ENCODE data around the gene ZFYVE28.

The ZFYVE28 gene

DNA sequence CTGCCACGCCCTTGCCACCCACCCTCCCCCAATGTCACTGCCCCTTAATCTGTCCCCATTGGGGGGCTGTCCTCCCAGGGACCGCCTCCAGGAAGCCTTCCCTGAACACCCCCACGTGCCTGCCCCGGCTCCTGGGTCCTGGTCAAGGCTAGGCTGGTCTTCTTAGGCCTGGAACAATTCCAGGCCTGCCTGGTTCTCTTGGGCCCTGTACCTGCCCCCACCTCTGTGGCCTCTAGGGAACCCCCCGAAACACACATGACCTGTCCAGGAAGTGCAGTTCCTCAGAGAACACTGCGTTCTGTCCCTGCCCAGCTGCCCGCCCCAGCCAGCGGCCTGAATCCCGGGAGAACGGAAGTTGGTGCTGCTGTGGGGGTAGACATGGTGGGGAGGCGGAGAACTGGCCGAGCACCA, 161.7 kb downstream of the ZFYVE28 start:
- Mint-ChIP-seq H3K27ac (no peak overlapping the region), H3K4me3 (no peak overlapping the region), H3K4me1 (peaks cover 10% of the 10 kb centered on the region), H3K27me3 (no peaks in the 10 kb centered on the region), H3K36me3 (no peaks in the 10 kb centered on the region), H3K9me3 (no peaks in the 10 kb centered on the region)

DNA sequence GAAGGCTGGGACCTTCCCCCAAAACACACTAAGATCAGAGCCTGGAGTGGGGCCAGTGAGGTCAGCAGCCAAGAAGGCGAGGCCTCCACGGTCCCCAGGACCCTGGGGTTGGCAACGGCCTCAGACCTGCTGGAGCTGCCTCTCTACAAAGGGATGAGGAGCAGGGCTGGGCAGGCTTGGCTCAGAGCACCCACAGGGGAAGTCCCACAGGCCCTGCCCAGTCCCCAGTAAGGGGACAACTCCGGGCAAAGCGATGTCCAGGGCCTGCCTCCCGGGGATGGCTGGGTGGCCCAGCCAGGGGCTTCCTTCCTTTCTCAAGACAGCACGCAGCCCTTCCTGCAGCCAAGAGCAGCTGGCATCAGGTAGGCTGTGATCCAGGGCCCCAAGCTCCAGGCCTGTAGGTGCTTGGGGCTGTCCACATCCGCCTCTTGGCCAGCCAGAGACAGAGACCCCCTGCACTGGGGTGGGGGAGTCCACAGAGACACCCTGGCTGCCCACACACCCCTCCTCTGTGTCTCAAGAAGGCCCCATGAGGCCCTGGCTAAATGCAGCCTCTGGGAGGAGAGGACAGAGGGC, 162.2 kb downstream of the ZFYVE28 start:
- H3K36me3 Mint-ChIP-seq: no peaks in the 10 kb centered on the region
- H3K4me3 Mint-ChIP-seq: no peak overlapping the region
- H3K27ac Mint-ChIP-seq: no peak overlapping the region
- no peaks in the 10 kb centered on the region for H3K9me3 Mint-ChIP-seq
- H3K4me1 Mint-ChIP-seq: peaks cover 10% of the 10 kb centered on the region
- H3K27me3 Mint-ChIP-seq: no peaks in the 10 kb centered on the region

DNA sequence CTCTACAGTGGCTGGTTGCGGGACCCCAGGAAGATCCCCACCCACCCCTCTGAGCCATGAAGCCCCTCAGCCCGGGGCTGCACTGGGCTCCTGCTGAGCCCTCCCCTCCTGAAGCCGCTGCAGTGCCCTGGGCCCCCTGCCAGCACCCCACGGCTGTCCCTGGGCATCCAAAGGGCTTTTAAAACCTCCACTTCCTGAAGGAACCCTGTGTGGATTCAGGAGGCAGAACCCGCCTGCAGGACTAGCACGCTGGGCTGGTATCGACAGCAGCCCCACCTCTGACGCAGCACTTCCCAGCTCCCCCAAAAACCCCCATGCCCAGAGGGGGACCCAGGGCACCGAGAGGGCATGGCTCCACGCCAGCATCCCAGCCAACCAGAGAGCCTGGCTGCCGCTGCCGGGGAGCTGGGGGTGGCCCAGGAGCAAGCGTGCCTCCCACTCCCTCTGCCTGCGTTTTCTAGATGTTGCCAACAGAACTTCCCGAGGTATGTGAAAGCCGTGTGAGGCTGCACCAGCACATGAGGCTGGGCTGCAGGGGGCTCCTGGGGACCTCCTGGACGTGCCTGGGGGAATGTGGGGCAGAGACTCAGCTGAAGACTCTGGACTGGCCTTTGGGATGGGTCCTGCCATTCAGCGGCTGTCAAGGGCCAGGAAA, 162.8 kb downstream of the ZFYVE28 start:
- no peak overlapping the region for H3K4me3 Mint-ChIP-seq
- no peaks in the 10 kb centered on the region for H3K27me3 Mint-ChIP-seq
- peaks cover 10% of the 10 kb centered on the region for H3K4me1 Mint-ChIP-seq
- no peaks in the 10 kb centered on the region for H3K36me3 Mint-ChIP-seq
- no peak overlapping the region for H3K27ac Mint-ChIP-seq
- no peaks in the 10 kb centered on the region for H3K9me3 Mint-ChIP-seq

DNA sequence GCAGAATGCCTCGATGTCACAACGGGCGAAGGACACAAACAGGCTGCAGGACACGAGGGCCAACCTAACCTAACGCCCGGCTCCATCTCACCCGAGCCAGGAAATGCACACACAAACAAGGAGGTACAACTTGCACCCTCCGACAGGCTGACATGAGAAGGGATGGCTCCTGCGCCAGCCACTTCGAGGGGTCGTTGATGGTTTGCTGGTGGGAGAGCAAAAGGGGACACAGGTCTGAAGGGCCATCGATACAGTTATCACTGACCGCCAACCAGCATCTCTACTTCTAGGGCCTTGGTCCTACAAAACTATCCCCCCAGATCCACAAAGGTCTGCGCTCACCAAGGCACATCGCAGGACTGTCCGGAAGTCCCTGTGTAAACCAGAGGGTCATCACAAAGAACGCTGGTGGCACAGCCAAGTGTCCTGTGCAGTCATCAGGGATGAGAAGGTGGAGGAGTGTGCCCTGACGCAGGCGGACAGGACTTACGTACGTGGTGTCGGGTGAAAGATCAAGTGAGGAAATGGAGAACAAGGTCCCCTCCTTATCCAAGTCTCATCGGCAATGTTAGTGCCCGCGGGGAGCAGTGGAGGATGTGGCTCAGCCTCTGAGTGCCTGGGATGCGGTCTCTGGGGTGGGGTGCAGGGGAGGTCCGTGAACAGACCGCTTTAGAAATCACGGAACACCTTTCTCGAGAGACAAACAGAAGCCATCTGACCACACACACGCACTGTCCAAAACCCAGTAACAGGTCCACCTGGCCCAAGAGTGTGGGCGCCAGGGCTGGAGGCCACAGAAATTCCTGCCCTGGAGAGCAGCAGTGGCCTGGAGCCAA, 163.6 kb downstream of the ZFYVE28 start:
- H3K9me3 Mint-ChIP-seq: no peaks in the 10 kb centered on the region
- no peak overlapping the region for H3K27ac Mint-ChIP-seq
- H3K36me3 Mint-ChIP-seq: no peaks in the 10 kb centered on the region
- H3K4me1 Mint-ChIP-seq: peaks cover 6% of the 10 kb centered on the region
- H3K4me3 Mint-ChIP-seq: no peak overlapping the region
- H3K27me3 Mint-ChIP-seq: no peaks in the 10 kb centered on the region

DNA sequence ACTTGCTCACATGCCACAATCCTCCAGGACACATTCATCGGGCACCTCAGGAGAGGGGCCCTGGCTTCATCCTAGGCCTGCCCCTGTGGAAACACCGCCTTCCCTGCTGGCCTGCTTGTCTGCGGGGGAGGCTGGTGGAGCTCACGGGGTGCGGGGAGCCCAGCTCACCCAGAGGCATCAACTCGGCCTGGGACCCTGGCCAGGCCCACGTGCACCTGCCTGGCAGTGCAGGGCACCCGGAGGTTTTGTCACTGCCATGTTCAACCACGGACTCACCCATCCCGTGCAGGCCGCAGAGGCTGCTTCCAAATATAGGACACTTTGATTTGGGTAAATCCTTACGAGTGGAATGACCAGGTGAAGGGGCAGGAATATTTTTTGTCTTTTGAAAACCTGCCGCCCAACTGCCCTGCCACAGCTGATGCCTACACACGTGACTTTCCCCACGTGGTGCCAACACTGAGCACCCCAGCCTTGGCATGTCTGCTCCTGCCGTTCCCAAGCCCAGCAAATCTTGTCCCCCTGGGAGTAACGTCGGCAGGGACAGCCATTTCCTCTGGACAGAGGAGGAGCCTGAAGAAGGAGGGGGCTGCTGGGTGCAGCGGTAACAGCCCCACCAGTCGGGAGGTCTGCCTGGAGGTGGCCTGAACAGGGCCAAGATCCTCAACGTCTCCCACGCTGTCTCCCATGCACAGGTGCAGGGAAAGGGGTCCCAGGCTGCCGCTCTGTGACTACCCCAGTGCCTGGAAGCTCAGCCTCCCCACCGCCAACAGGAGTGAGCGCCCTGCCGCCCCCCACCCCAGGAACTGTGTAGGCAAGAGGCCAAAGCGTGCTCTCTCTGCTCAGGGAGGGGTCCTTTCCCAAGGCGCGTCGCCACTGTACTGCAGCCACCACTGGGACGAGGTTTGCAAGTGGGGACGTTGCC, 165.0 kb downstream of the ZFYVE28 start:
- no peaks in the 10 kb centered on the region for H3K9me3 Mint-ChIP-seq
- H3K27ac Mint-ChIP-seq: no peak overlapping the region
- H3K27me3 Mint-ChIP-seq: no peaks in the 10 kb centered on the region
- no peaks in the 10 kb centered on the region for H3K36me3 Mint-ChIP-seq
- peaks cover 6% of the 10 kb centered on the region for H3K4me1 Mint-ChIP-seq
- no peak overlapping the region for H3K4me3 Mint-ChIP-seq

DNA sequence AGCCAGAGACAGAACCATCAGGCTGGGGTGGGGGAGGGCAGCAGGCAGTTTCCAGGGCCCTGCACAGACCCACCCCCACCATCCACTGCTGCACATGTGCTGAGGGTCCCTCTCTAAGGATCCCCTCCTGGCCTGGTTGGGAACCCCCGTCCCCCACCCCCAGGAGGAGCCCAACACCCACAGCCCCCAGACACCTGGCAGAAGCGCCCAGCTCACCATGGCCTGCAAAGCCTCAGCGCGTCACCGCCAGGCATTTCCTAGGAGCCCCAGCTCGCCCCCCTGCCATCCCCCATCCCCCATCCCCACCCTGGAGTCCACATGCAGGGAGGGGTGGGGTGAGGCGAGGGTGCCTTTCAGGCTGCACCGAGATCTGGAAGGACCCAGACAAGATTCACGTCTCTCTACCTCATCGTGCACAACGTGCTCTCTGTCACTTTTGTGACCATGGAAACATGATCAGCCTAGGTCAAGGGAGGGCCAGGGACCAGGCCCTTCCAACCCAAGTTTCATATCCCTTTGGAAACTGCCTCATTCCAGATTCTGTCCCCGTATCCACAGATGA, 165.8 kb downstream of the ZFYVE28 start:
- H3K4me1 Mint-ChIP-seq: peaks cover 6% of the 10 kb centered on the region

DNA sequence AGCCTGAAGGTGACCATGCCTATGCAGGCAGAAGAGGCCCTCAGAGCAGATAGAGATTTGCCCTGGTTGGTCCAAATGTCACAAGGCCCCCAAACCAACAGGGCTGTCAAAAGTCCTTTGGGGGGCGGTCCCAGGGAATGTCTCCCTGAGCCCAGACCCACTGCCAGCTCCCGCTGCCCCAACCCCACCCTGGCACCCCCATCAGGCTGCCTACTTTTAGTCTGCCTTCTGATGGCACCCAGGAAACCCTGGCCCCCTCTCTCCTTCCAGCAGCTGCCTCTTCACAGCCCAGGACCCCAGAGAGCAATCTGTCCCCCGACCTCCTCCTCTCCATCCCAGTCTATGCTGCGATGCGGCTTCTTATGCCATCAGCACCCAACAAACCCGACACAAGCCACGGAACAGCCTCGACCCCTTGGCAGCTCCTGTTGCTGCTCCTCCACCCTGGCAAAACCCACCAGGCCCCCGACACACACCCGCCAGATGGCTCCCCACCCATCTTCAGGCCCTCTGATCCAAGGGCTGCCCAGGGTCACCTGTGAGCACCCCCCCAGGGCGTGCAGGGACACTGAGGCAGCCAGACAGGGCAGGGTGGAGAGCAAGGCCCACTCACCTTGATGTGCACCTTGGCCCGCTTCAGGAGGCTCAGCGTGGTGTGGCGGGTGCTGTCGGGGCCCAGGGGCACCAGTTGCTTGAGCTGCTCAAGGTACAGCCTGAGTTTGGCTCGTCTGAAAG, 166.5 kb downstream of the ZFYVE28 start:
- no peaks in the 10 kb centered on the region for H3K36me3 Mint-ChIP-seq

More for the DNA sequence above, 165.8 kb downstream of the ZFYVE28 start:
- no peaks in the 10 kb centered on the region for H3K36me3 Mint-ChIP-seq
- H3K27me3 Mint-ChIP-seq: no peaks in the 10 kb centered on the region
- no peaks in the 10 kb centered on the region for H3K9me3 Mint-ChIP-seq
- no peak overlapping the region for H3K4me3 Mint-ChIP-seq
- no peak overlapping the region for H3K27ac Mint-ChIP-seq

DNA sequence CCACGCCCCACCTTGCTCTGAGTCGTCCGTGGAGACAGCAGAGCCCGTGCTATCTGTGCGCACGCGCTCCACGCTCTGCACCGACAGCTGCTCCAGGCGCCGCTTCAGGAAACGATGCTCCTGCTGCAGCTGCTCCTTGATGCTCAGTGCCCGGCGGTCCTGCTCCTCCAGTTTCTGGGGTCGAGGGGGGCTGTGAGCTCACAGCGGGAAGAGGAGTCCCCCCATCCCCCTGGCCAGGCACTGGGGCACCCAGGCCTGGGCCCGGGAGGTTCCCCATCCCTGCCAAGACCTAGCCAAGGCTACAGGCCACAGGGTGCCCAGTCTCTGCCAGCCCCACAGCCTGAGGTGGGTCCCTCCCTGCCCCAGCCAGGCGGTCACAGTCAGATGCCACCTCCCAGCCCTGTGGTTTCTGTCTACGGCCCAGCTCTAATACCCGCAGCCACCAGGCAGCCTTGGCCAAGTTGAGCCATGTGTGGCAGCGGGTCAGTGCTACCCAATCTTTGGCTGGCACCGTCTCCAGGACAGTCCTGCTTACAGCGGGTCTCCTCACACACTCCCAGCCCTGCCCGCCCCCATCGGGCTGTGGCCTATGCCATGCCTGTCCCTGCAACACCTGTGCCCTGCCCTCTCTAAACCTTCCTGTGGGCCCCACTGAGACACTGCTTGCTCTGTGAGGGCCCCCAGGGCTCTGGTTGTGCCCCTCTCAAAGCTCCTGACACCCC, 167.2 kb downstream of the ZFYVE28 start:
- Mint-ChIP-seq H3K4me1 (peaks cover 6% of the 10 kb centered on the region), H3K9me3 (no peaks in the 10 kb centered on the region), H3K27ac (peak overlapping the region; percentile 12), H3K27me3 (no peaks in the 10 kb centered on the region), H3K36me3 (no peaks in the 10 kb centered on the region), H3K4me3 (no peak overlapping the region)

More for the DNA sequence above, 166.5 kb downstream of the ZFYVE28 start:
- H3K27ac Mint-ChIP-seq: peak overlapping the region; percentile 12
- no peaks in the 10 kb centered on the region for H3K27me3 Mint-ChIP-seq
- H3K9me3 Mint-ChIP-seq: no peaks in the 10 kb centered on the region
- peaks cover 6% of the 10 kb centered on the region for H3K4me1 Mint-ChIP-seq
- H3K4me3 Mint-ChIP-seq: no peak overlapping the region

DNA sequence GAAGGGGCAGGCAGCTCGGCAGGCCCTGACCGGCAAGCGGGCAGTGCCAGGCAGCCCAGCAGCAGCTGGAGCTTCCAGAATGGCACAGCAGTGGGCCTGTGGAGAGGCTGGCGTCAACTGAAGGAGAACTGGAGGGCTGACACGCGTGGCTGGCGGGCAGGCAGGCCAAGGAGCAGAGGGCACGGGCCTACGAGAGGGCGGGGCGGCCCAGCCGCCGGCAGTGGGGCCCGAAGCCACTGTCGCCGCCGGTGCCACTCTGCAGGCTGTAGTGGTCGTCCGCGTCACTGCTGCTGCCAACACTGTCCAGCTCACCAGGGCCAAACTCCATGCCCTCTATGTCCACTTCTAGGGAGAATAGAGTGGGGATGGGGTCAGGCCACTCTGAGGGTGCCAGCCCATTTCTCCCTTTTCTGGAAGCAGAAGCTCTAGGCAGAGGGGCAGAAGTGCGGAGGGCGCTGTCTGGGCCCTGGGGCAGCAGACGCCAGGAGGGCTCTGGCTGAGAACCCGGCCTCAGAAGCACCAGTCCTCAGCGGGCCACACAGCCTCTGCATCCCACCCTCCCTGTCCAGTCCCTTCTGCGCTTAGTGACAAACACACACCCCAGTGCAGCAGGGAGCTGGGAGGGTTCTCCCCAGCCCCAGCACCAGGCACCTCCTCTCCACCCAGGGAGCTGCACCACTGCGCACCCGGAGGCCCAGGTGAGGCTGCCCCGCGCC, 167.9 kb downstream of the ZFYVE28 start:
- no peaks in the 10 kb centered on the region for H3K9me3 Mint-ChIP-seq
- H3K27ac Mint-ChIP-seq: no peak overlapping the region
- H3K4me1 Mint-ChIP-seq: peaks cover 7% of the 10 kb centered on the region
- H3K4me3 Mint-ChIP-seq: no peak overlapping the region
- no peaks in the 10 kb centered on the region for H3K27me3 Mint-ChIP-seq
- no peaks in the 10 kb centered on the region for H3K36me3 Mint-ChIP-seq

DNA sequence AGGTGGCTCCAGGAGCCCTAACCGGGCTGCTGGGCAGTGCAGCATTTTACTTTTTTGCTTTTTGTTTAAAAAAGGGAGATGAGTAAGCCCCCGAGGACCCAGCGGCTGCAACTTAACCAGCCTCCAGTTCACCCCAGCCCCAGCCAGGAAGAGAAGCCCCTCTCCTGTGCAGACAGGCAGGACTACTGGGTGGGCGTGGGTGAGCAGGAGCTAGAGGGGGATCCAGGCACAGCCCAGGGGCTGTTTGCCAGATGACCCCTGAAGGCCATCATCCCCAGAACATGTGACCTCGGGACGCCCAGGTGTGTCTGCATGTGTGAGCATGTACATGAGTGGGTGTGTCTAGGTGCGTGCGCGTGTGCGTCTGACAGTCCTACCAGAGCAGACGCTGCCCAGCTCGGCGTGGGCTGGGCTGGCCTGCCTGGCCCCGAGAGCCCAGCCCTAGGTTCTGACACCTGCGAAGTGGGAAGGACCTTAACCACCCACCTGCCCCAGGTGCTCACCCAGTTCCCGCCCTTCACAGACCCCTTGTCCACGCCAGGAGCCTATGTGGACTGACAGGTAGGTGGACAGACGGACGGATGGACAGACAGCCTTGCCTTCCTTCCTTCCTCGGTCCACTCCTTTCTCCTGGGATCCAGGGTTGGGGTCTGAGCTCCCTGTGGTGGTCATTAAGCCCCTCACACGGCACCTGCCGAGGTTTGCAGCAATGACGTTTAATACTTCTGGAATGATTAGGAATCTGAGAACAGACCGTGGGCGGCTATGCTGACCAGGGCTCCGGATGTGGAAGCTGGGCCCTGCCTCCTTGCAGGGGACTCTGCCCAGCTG, 168.7 kb downstream of the ZFYVE28 start:
- Mint-ChIP-seq H3K4me1 (peaks cover 14% of the 10 kb centered on the region), H3K36me3 (no peaks in the 10 kb centered on the region), H3K27me3 (no peaks in the 10 kb centered on the region), H3K27ac (no peak overlapping the region), H3K4me3 (no peak overlapping the region), H3K9me3 (no peaks in the 10 kb centered on the region)

DNA sequence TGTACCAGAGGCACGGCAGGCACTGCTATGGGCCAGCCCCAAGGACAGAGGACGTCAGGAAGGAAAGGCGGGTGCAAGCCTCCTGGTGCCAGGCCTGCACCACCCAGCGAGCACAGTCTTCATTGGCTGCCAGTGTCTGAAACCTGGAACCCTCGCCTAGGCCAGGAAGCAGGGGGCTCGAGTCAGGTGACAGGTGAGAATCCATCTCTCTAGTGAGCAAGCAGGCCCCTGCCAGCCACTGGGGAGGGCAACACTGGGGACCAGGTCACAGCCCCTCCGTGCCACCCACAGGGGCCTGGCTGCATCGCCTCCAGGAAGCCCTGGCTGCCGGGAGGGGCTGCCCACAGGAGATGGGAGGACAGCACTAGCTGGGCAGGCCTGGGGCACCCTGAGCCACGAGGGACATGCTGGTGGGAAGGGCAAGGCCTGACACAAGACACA, 169.6 kb downstream of the ZFYVE28 start:
- H3K4me3 Mint-ChIP-seq: no peak overlapping the region

DNA sequence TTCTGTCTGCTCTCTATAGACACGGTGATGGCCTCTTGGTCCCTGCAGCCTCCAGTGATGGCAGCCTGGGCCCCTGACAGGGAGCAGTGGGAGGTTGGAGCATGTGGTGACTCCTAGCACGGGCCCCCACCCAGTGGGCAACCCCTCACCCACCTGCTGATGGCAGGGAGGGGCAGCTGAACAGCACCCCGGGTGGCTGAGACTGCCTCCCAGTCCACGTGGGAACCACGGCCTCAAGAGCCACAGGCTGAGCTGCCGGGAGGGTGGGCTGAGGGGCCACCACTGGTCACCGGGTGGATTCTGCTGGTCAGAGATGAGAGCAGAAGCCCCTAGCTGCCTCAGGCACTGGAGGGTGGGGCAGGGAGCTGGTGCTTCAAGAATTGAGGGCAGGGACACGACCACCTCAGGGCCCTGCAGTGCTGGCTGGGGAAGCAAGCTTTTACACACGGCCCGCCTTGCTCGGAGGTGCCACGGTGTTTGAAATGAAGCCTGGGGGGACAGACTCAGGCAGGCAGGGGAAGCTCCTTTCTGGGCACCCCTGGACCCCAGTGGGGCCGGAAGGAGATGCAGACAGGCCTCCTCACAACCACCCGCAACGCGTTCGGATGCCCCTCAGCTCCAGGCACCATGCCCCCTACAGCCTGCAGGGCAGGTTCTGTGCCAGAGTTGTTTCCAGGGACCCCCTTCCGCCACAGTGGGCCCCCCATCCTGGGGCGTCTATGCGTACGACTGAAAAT, 170.2 kb downstream of the ZFYVE28 start:
- Mint-ChIP-seq H3K27me3 (no peaks in the 10 kb centered on the region), H3K4me3 (no peak overlapping the region), H3K27ac (peak overlapping the region; percentile 17), H3K36me3 (no peaks in the 10 kb centered on the region), H3K4me1 (peaks cover 19% of the 10 kb centered on the region), H3K9me3 (no peaks in the 10 kb centered on the region)

More for the DNA sequence above, 169.6 kb downstream of the ZFYVE28 start:
- Mint-ChIP-seq H3K36me3 (no peaks in the 10 kb centered on the region), H3K4me1 (peaks cover 12% of the 10 kb centered on the region), H3K9me3 (no peaks in the 10 kb centered on the region), H3K27me3 (no peaks in the 10 kb centered on the region), H3K27ac (no peak overlapping the region)

Data from activated naive CD4-positive, alpha-beta T cell treated with anti-CD3 and anti-CD28 coated beads, Interleukin-2, amount 50 U/mL, for 24 hours (primary cell).